HG02623 (cell line): ENCODE measurements around the gene GLCE.

Source experiments
- ATAC-seq: cut with Tn5 transposase; IDR thresholded peaks from one replicate; pipeline ENCODE4 v1.9.1; 2021; ENCODE audit warnings: moderate library complexity; ENCODE audit not compliant: unreplicated experiment

Gene GLCE

DNA sequence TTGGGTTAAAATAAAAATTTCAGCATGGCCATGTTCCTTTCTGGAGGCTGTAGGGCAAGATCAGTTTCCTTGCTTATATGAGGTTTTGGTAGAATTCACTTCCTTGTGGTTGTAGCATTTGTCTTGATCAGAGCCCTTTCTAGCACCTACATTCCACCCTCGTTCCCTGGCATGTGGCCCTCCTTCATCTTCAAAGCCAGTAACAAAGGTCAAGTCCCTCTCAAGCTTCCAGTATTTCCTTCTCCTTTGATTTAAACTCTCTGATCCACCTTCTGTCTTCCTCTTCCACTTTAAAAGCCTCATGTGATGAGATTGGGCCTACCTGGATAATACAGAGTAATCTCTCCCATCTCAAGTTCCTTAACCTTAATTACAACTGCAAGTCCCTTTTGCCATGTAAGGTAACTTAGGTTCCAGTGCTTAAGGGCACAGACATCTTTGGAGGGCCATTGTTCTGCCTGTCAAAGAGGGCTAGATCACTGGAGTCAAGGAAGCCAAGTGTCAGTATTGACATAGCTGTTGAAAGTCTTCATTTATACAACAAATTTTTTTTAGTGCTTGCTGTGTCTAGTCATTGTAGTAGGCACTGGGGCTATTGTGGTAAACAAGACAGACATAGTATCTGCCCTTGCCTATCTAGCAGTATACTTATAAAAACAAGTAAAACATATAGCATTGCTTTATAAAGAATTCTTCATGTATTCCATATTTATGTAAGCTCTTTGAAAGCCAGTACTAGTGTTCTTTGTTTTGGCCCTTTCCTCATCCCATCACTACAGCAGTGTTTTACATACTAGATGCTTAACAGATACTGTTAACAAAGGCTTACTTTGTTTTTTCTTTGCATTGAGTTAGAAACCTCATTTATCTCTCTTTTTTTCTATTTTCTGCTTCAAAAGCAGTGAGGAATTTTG lies 40.7 kb downstream of the GLCE start:
- ATAC-seq: no peak

- ATAC-seq: no peak
These were observed 45.6 kb downstream of the GLCE start for GRCh38 chr15:69206079-69206478.

- no peak for ATAC-seq
These were observed 49.2 kb downstream of the GLCE start for GRCh38 chr15:69209661-69210060.

DNA sequence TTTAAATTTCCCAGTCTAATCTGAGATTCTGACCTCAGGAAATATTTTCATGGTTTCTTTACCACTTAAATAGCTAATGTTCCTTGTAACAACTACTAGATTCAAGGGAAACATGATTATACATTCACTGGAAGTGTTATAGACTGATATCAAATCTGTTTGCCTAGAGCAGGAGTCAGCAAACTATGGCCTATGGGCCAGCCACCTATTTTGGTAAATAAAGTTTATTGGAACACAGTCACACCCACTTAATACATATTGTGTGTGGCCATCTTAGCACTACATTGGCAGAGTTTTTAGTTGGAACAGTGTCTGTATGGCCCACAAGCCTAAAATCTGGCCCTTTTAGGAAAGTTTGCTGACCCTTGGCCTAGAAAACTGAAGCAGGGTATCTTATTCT lies 50.1 kb downstream of the GLCE start:
- ATAC-seq: no peak

- no peak for ATAC-seq
These were observed 53.4 kb downstream of the GLCE start for GRCh38 chr15:69213786-69214185.

DNA sequence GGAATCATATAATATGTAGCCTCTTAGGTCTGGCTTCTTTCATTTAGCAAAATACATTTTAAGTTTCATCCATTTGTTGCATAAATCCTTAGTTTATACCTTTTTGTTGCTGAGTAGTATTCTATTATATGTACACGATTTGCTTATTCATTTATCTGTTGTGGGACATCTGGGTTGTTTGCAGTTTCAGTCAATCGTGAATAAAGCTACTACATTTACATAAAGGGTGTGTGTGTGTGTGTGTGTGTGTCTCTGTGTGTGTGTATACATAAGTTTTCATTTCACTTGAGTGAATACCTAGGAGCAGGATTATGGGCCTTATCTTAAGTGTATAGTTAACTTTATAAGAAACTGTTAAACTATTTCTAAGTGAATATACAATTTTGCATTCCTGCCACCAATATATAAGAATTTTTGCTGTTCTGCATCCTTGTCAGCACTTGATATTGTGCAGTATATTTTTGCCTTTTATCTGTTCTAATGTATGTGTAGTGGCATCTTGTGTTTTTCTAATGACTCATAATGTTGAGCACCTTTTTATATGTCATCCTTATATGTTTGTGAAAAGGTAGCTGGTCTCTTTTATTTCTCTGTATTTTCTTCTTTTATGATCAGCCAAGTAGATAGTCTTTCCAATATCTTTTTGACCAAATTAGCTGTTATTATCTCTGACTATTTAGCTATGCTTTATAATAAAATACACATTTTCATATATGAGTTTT lies 55.0 kb downstream of the GLCE start:
- no peak for ATAC-seq

- ATAC-seq: no peak
These were observed 56.9 kb downstream of the GLCE start for GRCh38 chr15:69217381-69217780.

GRCh38 chr15:69219690-69220089 lies 59.3 kb downstream of the GLCE start:
- no peak for ATAC-seq

GRCh38 chr15:69222002-69222474 lies 61.6 kb downstream of the GLCE start:
- ATAC-seq: no peak

GRCh38 chr15:69223083-69223813 lies 62.8 kb downstream of the GLCE start:
- ATAC-seq: no peak

GRCh38 chr15:69224383-69224782 lies 63.9 kb downstream of the GLCE start:
- ATAC-seq: no peak

- no peak for ATAC-seq
These were observed 65.1 kb downstream of the GLCE start for GRCh38 chr15:69225355-69226022.

GRCh38 chr15:69226023-69226355 lies 65.6 kb downstream of the GLCE start:
- ATAC-seq: no peak

- ATAC-seq: no peak
These were observed 71.7 kb downstream of the GLCE start for GRCh38 chr15:69232144-69232543.

GRCh38 chr15:69232765-69233164 lies 72.3 kb downstream of the GLCE start:
- ATAC-seq: no peak

- no peak for ATAC-seq
These were observed 74.2 kb downstream of the GLCE start for GRCh38 chr15:69234676-69235075.

- ATAC-seq: no peak
These were observed 76.1 kb downstream of the GLCE start for GRCh38 chr15:69236505-69236904.

DNA sequence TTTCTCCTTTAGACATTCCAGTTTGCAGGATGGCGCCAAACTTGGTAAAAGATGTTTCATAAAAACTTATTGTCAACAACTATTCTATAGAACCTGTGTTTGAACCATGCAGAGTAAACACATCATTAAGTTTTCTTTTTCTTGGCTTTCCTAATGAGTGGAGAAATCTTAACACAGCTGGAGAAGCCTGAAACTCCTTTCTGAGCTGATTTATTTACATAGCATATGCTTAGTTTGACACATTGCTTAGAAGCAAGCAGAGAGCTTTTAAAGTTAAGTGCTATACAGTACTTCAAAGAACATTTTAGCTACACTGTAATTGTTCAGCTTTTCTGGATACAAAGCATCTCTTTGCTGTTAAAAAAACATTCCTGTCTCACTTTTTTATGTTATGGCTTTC lies 77.3 kb downstream of the GLCE start:
- ATAC-seq: no peak

DNA sequence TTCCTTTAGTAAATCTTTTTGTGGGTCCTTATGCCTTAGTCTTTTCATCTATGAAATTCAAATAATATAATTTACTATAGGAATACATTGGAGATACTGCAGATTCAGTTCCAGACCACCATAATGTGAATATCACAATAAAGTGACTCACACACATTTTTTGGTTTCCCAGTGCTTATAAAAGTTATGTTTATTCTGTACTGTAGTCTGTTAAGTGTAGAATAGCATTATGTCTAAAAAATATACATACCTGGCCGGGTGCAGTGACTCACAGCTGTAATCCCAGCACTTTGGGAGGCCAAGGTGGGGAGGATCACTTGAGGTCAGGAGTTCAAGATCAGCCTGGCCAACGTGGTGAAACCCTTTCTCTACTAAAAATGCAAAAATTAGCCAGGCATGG lies 84.4 kb downstream of the GLCE start:
- no peak for ATAC-seq

DNA sequence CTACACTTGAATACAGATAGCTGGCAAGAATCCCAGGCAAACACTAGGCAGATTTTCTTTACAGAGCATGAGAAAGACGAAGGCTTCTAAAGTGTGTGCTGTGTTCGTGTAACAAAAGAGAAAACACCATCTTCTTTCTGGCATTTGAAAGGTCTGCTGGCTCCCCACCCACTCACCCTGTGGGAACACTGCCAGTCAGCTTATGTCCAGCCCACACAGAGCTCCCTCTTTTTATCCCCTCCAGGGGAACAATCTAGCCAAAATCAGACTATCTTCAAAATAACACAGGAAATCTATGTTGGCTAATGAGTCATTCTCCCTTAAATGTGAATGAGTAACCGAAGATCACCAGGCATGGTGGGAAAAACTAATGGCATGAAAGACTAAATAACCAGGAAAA lies 92.7 kb downstream of the GLCE start:
- ATAC-seq: no peak

- ATAC-seq: no peak
These were observed 105.0 kb downstream of the GLCE start for GRCh38 chr15:69265347-69265955.
